Measurements from ENCODE around the gene UBTF. TPM values are rescaled to one million over a fixed set of nuclear protein-coding genes. Genes with fewer than 3 reads are reported as not detected.

Gene UBTF
- total RNA-seq, 4 donors from 2014 or later: 36.2 to 64.3 (median 46.0) TPM

- DNase-seq (no peak), ATAC-seq (no peak)
- Histone ChIP-seq H3K4me3 (no peak overlapping the region), H3K27ac (no peak overlapping the region), H3K36me3 (no peaks in the 10 kb centered on the region), H3K9me3 (no peaks in the 10 kb centered on the region), H3K4me1 (peaks cover 0 to 4% of the 10 kb centered on the region in 2 donors), H3K27me3 (no peaks in the 10 kb centered on the region)
- no peak for TF ChIP-seq POLR2A (IDR thresholded peaks at IDR 0.05)
- TF ChIP-seq CTCF (IDR thresholded peaks at IDR 0.05 in 4 of 5, conservative IDR thresholded peaks at IDR 0.05 in 1 of 5): no peak
- in situ Hi-C loops (cut with MboI; ENCODE audit: low sequenced_read_pairs in 4 of 4) (loop anchor here in 1 of 4 donors (25.0 kb wide), 1 partner anchor 277 kb away; the partner anchor contains the start of gene GPATCH8), intact Hi-C loops (cut with DNase I; ENCODE audit: low total_unique reads) (no loop called here)
Measured at GRCh38 chr17:44235583-44235936, 16.1 kb upstream of the UBTF start.

GRCh38 chr17:44233582-44233981, 14.1 kb upstream of the UBTF start:
- intact Hi-C loops (cut with DNase I; ENCODE audit: low total_unique reads) (no loop called here), in situ Hi-C loops (cut with MboI; ENCODE audit: low sequenced_read_pairs in 4 of 4) (loop anchor here in 1 of 4 donors (25.0 kb wide), 1 partner anchor 279 kb away; the partner anchor contains the start of gene GPATCH8)
- Histone ChIP-seq H3K27ac (no peak overlapping the region), H3K27me3 (no peaks in the 10 kb centered on the region), H3K4me1 (peaks cover 0 to 4% of the 10 kb centered on the region in 2 donors), H3K36me3 (no peaks in the 10 kb centered on the region), H3K4me3 (no peak overlapping the region), H3K9me3 (no peaks in the 10 kb centered on the region)
- no peak for TF ChIP-seq POLR2A (IDR thresholded peaks at IDR 0.05)
- DNase-seq (no peak), ATAC-seq (no peak)

GRCh38 chr17:44232061-44232460, 12.6 kb upstream of the UBTF start:
- no peaks in the 10 kb centered on the region for H3K27me3 ChIP-seq
- intact Hi-C loops (cut with DNase I; ENCODE audit: low total_unique reads): no loop called here
- in situ Hi-C loops (cut with MboI; ENCODE audit: low sequenced_read_pairs in 4 of 4): loop anchor here in 1 of 4 donors (25.0 kb wide), 1 partner anchor 280 kb away; the partner anchor contains the start of gene GPATCH8
- DNase-seq: no peak
- H3K4me3 ChIP-seq: no peak overlapping the region
- peaks cover 0 to 4% of the 10 kb centered on the region in 2 donors for H3K4me1 ChIP-seq
- no peak overlapping the region for H3K27ac ChIP-seq
- no peak for ATAC-seq
- TF ChIP-seq POLR2A (IDR thresholded peaks at IDR 0.05) (no peak), CTCF (IDR thresholded peaks at IDR 0.05 in 4 of 5, conservative IDR thresholded peaks at IDR 0.05 in 1 of 5) (no peak)
- no peaks in the 10 kb centered on the region for H3K36me3 ChIP-seq
- H3K9me3 ChIP-seq: no peaks in the 10 kb centered on the region

- H3K9me3 ChIP-seq: no peaks in the 10 kb centered on the region
- H3K27me3 ChIP-seq: no peaks in the 10 kb centered on the region
- no peak for DNase-seq
- ATAC-seq: no peak
- H3K27ac ChIP-seq: no peak overlapping the region
- peaks cover 0 to 4% of the 10 kb centered on the region in 2 donors for H3K4me1 ChIP-seq
- H3K4me3 ChIP-seq: no peak overlapping the region
- intact Hi-C loops (cut with DNase I; ENCODE audit: low total_unique reads): no loop called here
- TF ChIP-seq CTCF (IDR thresholded peaks at IDR 0.05 in 4 of 5, conservative IDR thresholded peaks at IDR 0.05 in 1 of 5) (no peak), POLR2A (IDR thresholded peaks at IDR 0.05) (no peak)
- in situ Hi-C loops (cut with MboI; ENCODE audit: low sequenced_read_pairs in 4 of 4): loop anchor here in 1 of 4 donors (25.0 kb wide), 1 partner anchor 282 kb away; the partner anchor contains the start of gene GPATCH8
- no peaks in the 10 kb centered on the region for H3K36me3 ChIP-seq
Measured at GRCh38 chr17:44230140-44230539, 10.7 kb upstream of the UBTF start.

- H3K9me3 ChIP-seq: no peaks in the 10 kb centered on the region
Measured at GRCh38 chr17:44229090-44229489, 9.6 kb upstream of the UBTF start.

More at GRCh38 chr17:44229090-44229489, 9.6 kb upstream of the UBTF start:
- in situ Hi-C loops (cut with MboI; ENCODE audit: low sequenced_read_pairs in 4 of 4) (loop anchor here in 1 of 4 donors (25.0 kb wide), 1 partner anchor 283 kb away; the partner anchor contains the start of gene GPATCH8), intact Hi-C loops (cut with DNase I; ENCODE audit: low total_unique reads) (no loop called here)
- no peaks in the 10 kb centered on the region for H3K36me3 ChIP-seq
- no peaks in the 10 kb centered on the region for H3K27me3 ChIP-seq
- no peak overlapping the region for H3K4me3 ChIP-seq
- TF ChIP-seq POLR2A (IDR thresholded peaks at IDR 0.05) (no peak), CTCF (IDR thresholded peaks at IDR 0.05 in 4 of 5, conservative IDR thresholded peaks at IDR 0.05 in 1 of 5) (no peak)
- H3K27ac ChIP-seq: no peak overlapping the region
- DNase-seq (no peak), ATAC-seq (no peak)
- peaks cover 0 to 2% of the 10 kb centered on the region in 2 donors for H3K4me1 ChIP-seq

All from gastrocnemius medialis (tissue), 4 donors.